HG03103 (cell line): ENCODE measurements around the gene MB.
"Not testable (repeated sequence)": the region's sequence is repeated elsewhere in the genome, so short reads cannot be mapped to it uniquely, and the experiment has no call there.

ENCODE experiments used
- ATAC-seq: cut with Tn5 transposase; IDR thresholded peaks from one replicate; pipeline ENCODE4 v1.9.1; 2021; ENCODE audit warnings: low read depth; ENCODE audit not compliant: unreplicated experiment

Gene MB

GRCh38 chr22:35617137-35617755 lies at the start of gene MB:
Gene MB (minus strand): TSS chr22:35617329. CDS start chr22:35617257, 72 bp downstream.
- ATAC-seq, result no peak

DNA sequence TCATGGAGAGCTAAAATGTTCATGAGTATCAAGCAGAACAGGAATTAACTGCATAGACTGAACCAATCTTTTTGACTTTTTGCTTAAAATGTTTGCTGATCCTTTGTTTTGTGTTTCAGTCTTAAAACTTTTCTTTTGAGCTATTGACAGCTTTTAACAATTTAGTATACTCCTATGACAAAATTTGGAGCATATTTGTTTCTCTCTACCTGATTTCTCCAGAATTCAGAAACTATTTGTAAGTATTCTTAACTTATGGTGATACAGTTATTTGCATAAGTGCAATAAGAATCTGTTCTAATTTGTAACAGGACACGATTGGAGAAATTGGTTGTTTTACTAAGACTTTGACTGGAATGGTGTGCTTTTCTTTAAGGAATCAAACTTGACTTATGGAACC lies 49.6 kb upstream of the MB start:
- ATAC-seq, result not testable (repeated sequence)

- no peak for ATAC-seq
Measured at GRCh38 chr22:35664955-35665587, 47.9 kb upstream of the MB start.

- ATAC-seq, result no peak
Measured at GRCh38 chr22:35663371-35663770, 46.2 kb upstream of the MB start.

DNA sequence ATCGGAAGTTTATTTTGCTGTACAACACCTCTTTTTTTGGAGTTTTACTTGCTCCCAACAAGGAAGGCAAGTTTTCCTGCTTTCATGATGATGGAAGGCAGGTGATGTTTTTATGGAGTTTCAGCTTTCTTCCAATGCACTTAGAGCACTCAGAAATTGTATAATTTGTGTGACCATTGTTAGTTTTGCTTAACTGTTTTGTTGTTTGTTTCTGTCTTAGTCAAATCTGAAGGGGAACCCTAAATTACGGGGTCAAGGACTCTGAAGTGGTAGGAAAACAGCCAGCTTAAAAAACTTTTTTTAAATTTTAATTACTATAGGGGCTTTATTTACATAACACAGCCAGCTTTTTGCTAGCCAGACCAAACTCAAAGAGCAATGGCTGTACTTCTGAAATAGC lies 45.8 kb upstream of the MB start:
- no peak for ATAC-seq

GRCh38 chr22:35661464-35661863 lies 44.3 kb upstream of the MB start:
- ATAC-seq, result no peak

DNA sequence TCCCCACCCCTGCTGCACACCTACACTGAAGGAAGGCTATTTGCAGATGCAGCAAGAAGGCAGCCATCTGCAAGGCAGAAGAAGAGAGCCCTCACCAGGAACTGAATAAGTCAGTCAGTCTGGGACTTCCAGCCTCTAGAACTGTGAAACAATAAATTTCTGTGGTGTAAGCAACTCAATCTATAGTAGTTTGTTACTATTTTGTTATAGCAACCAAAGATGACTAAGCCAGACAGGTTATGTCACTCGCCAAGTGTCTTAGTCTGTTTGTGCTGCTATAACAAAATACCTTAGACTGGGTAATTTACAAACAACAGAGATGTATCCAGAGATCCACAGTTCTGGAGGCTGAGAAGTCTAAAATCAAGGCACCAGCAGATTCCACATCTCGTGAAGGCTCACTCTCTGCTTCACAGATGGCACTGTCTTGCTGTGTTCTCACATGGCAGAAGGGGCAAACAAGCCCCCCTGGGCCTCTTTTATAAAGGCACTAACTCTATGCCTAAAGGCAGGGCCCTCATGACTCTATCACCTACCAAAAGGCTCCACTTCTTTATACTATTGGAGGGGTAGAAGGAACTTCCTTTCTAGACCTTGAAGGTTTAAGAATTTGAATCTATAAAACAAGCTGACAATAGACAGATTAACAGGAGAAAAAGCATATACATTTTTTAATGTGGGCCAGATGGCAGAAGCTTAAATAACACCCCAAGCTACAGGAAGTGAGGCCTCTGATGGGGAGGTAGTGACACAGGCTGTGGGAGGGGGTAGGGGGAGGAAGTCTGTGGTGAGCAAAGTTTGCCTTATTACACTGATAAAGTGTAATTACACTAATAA lies 43.4 kb upstream of the MB start:
- no peak for ATAC-seq

GRCh38 chr22:35657571-35658312 lies 40.6 kb upstream of the MB start:
- no peak for ATAC-seq

GRCh38 chr22:35656284-35656752 lies 39.2 kb upstream of the MB start:
- no peak for ATAC-seq

DNA sequence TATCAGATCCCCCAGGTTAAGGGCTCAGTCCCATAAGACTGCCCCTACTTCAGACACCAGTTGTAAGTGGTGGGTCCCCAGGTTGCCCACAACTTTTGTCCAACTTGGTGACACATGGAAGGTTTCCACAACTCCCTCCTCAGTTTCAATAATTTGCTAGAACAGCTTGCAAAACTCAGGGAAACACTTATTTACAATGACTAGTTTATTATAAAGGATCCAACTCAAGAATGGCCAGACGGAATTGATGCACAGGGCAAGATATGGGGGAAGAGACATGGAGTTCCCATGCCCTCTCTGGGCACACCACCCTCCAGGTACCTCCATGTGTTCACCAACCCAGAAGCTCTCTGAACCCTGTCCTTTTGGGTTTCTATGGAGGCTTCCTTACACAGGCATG lies 36.7 kb upstream of the MB start:
- no peak for ATAC-seq

DNA sequence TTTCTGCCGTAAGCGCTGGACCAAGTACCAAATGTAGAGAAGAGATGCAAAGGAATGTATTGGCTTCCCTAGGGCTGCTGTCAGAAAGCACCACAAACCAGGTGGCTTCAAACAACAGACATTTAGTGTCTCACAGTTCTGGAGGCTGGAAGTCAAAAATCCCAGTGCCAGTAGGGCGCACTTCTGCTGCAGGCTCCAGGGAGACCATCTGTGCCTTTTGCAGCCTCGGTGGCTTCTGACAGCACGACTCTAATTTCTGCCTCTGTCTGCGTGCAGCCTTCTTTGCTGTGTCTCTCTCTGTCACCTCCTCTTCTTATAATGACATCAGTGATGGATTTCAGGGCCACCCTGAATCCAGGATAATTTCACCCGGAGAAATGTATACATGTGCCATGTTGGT lies 34.0 kb upstream of the MB start:
- ATAC-seq, result no peak

- no peak for ATAC-seq
Measured at GRCh38 chr22:35649636-35650250, 32.6 kb upstream of the MB start.

- ATAC-seq, result no peak
Measured at GRCh38 chr22:35649026-35649553, 32.0 kb upstream of the MB start.

- peak; percentile 49 for ATAC-seq
Measured at GRCh38 chr22:35648066-35649025, 31.2 kb upstream of the MB start, which contains the start of gene APOL6. Gene APOL6 (plus strand): TSS chr22:35648446. CDS start chr22:35656426, 7,980 bp downstream.

GRCh38 chr22:35645646-35646045 lies 28.5 kb upstream of the MB start:
- ATAC-seq, result no peak

DNA sequence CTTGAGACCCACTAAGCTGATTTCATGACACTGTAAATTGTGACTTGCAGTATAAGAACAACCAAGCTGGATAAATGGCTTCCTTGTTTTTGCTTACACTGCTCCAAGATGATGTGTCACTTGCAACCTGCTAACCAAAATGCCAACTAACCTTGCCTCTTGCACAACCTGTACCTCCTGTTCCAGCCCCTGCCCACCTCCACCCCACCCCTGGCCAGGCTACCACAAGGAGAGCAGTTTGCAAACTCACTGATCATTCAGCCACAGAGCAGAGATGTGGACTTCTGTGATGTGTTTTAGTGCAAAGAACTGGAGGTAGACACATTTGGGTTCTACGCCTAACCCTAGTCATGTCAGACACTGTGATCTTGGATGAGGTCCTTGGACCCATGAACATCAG lies 26.9 kb upstream of the MB start:
- ATAC-seq, result no peak

GRCh38 chr22:35642305-35642741 lies 25.2 kb upstream of the MB start:
- ATAC-seq, result no peak

DNA sequence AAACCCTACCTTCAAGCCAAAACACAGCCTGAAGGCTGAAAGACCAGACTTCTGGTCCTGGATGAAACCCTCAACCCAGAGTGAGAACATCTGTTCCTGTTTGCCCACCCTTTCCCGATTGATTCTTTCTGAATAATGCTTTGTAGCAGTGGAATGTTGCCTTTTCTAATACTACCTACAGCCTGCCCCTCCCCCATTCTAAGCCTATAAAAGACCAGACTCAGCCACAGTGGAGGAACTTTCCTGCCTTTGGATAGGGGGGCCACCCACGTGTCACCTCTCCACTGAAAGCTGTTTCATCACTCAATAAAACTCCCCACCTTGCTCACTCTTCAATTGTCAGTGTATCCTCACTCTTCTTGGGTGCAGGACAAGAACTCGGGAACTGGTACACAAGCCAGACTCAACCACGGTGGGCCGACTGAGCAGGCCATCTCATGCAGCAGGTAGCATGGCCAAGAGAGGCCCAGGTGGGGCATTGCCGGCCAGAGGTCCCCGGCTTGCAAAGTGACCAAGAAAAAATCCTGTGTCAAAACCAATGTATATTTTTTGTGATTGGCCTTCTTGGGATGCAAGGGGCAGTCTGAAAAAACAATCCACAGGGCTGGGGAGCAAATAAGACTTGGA lies 24.5 kb upstream of the MB start:
- no peak for ATAC-seq
